Activated CD8-positive, alpha-beta T cell treated with anti-CD3 and anti-CD28 coated beads for 36 hours (primary cell): ENCODE results near the gene TBC1D17. TPM values are rescaled to one million over a fixed set of nuclear protein-coding genes. Genes with fewer than 3 reads are reported as not detected.

Experiments
- ATAC-seq: fragments of 200-7000 bp; cut with Tn5 transposase; one replicate; pipeline ENCODE4 v1.10.0; 2021; ENCODE audit warnings: mild to moderate bottlenecking, moderate library complexity
- CTCF ChIA-PET: fragments of 350-600 bp; sonication (Branson Sonifier 250); formaldehyde crosslinking; loops from one replicate; lab custom pipeline; 2021; ENCODE audit warnings: antibody characterized with exemption; lab: Charles Lee
- POLR2A ChIA-PET: fragments of 350-600 bp; sonication (Branson Sonifier 250); formaldehyde crosslinking; loops from one replicate; lab custom pipeline; 2021; ENCODE audit warnings: antibody characterized with exemption; lab: Charles Lee
- DNase-seq: peaks from one replicate; pipeline ENCODE4 v3.0.0-alpha.2; 2020
- H3K27ac Mint-ChIP-seq: one replicate; pipeline ENCODE4 v1.8.0; 2021; ENCODE audit warnings: mild to moderate bottlenecking, mixed read lengths
- H3K27me3 Mint-ChIP-seq: one replicate; pipeline ENCODE4 v1.8.0; 2021; ENCODE audit warnings: mixed read lengths
- H3K36me3 Mint-ChIP-seq: one replicate; pipeline ENCODE4 v1.8.0; 2021; ENCODE audit warnings: low read depth, mixed read lengths
- H3K4me1 Mint-ChIP-seq: one replicate; pipeline ENCODE4 v1.8.0; 2021; ENCODE audit warnings: low read depth, mixed read lengths
- H3K4me3 Mint-ChIP-seq: one replicate; pipeline ENCODE4 v1.8.0; 2021; ENCODE audit warnings: mild to moderate bottlenecking, moderate library complexity, mixed read lengths
- H3K9me3 Mint-ChIP-seq: one replicate; pipeline ENCODE4 v1.8.0; 2021; ENCODE audit warnings: mixed read lengths
- intact Hi-C: fragments of 100-400 bp; cut with micrococcal nuclease; formaldehyde crosslinking; loops from one replicate; pipeline ENCODE4 v1.10.0; 2022
- total RNA-seq, 2 experiments: library from RNA; stranded (reverse); gene quantifications; one replicate each; pipeline ENCODE4 v1.2.3, GENCODE V29; 2021
- TF ChIP-seq, protein P1 (sequence below): fragments of 200-600 bp; IDR thresholded peaks from one replicate; pipeline ENCODE4 v1.8.0; 2022; ENCODE audit warnings: antibody characterized with exemption, mild to moderate bottlenecking

The TBC1D17 gene
- total RNA-seq, 2 experiments from 2014 or later, result 26.6 to 26.8 TPM

DNA sequence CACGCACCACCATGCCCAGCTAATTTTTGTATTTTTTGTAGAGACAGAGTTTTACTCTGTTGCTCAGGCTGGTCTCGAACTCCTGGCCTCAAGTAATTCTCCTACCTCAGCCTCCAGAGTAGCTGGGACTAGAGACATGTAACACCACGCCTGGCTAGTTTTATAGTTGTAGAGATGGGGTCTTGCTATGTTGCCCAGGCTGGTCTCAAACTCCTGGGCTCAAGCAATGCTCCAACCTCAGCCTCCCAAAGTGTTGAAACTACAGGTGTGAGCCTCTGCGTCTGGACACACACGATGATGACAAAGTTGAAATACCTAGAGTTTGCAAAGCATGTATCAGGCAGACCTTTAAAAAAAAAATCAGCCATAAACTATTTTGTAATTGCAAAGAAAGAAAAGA, 31.1 kb upstream of the TBC1D17 start:
- no peak for ATAC-seq
- Mint-ChIP-seq H3K36me3 (peaks cover 10% of the 10 kb centered on the region), H3K4me1 (peaks cover 23% of the 10 kb centered on the region), H3K4me3 (no peak overlapping the region), H3K27ac (no peak overlapping the region), H3K27me3 (no peaks in the 10 kb centered on the region), H3K9me3 (peaks cover 10% of the 10 kb centered on the region)
- ChIA-PET POLR2A (no interaction called here), CTCF (no interaction called here)
- DNase-seq, result no peak
- intact Hi-C loops, result no loop called here
- TF ChIP-seq, protein P1, sequence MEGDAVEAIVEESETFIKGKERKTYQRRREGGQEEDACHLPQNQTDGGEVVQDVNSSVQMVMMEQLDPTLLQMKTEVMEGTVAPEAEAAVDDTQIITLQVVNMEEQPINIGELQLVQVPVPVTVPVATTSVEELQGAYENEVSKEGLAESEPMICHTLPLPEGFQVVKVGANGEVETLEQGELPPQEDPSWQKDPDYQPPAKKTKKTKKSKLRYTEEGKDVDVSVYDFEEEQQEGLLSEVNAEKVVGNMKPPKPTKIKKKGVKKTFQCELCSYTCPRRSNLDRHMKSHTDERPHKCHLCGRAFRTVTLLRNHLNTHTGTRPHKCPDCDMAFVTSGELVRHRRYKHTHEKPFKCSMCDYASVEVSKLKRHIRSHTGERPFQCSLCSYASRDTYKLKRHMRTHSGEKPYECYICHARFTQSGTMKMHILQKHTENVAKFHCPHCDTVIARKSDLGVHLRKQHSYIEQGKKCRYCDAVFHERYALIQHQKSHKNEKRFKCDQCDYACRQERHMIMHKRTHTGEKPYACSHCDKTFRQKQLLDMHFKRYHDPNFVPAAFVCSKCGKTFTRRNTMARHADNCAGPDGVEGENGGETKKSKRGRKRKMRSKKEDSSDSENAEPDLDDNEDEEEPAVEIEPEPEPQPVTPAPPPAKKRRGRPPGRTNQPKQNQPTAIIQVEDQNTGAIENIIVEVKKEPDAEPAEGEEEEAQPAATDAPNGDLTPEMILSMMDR, result no peak

DNA sequence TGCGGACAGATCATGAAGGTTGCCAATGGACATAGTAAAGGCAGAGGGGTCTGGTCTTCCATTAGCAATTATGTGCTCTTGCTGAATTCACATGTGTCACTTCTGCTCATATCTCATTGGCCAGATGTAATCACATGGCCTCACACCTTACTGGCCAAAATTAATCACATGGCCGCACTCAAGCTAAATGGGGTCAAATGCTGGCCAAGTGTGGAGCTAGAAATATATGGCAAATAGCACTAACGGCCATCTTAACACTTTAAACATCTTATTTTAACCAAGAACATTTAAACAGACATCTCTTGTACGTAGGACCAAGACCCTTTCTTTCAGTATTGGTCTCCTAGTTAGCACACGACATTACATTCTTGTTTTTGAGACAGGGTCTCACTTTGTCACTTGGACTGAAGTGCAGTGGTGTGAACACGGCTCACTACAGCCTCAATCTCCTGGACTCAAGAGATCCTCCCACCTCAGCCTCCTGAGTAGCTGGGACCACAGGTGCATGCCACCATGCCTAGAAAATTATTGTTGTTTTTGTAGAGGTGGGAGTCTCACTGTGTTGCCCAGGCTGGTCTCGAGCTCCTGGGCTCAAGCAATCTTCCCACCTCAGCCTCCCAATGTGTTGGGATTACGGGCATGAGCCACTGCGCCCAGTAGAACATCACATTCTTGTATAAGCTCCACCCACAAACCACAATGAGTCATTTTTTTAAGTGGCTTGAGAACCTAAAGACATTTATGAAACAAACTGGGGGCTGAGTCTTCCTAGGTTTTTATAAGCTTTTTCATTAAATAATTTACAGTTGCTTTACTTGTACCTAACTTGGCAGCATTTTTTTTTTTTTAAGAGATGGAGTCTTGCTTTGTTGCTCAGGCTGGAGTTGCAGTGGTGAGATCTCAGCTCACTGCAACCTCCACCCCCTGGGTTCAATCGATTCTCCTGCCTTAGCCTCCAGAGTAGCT, 29.5 kb upstream of the TBC1D17 start:
- intact Hi-C loops, result no loop called here
- peaks cover 10% of the 10 kb centered on the region for H3K36me3 Mint-ChIP-seq
- POLR2A ChIA-PET, result interaction anchor here (0.6 to 1.7 kb wide), 9 partner anchors 10 to 337 kb away, joined by 3 to 4 read pairs (median 3); partner anchors contain the start of gene IL4I1
- H3K4me3 Mint-ChIP-seq, result no peak overlapping the region
- TF ChIP-seq, protein P1, result no peak
- H3K4me1 Mint-ChIP-seq, result peaks cover 34% of the 10 kb centered on the region
- ATAC-seq (no peak), DNase-seq (peak; percentile 34)
- no peaks in the 10 kb centered on the region for H3K27me3 Mint-ChIP-seq
- H3K27ac Mint-ChIP-seq, result peak overlapping the region; percentile 30
- CTCF ChIA-PET, result interaction anchor here (0.7 to 1.7 kb wide), 8 partner anchors 9 to 131 kb away, joined by 3 to 5 read pairs (median 4); no protein-coding TSS in a partner anchor
- peaks cover 10% of the 10 kb centered on the region for H3K9me3 Mint-ChIP-seq

DNA sequence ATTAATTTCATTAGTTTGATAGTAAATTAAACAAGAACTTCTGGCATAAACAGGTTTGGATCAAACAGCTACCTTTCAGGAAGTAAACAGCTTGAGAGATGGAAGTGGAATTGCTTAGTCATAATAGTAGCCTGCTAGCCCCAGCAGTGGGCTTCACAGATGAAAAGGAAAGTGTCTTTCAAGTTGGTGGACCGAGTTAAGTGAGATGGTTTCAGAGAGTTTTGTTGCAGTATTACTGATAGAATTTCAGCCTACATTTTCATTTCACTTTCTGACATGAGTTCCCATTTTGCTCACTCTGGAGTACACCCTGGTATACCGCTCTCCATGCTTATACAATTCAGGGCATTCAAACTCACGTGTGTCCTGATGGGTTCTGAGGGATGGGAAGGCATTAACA, 28.6 kb upstream of the TBC1D17 start:
- intact Hi-C loops, result no loop called here
- POLR2A ChIA-PET, result interaction anchor here (0.7 to 1.7 kb wide), 4 partner anchors 42 to 168 kb away, joined by 3 to 4 read pairs (median 3); partner anchors contain the start of gene IL4I1
- TF ChIP-seq, protein P1, result no peak
- Mint-ChIP-seq H3K9me3 (peaks cover 10% of the 10 kb centered on the region), H3K27me3 (no peaks in the 10 kb centered on the region), H3K4me1 (peaks cover 40% of the 10 kb centered on the region), H3K4me3 (peak overlapping the region; percentile 46), H3K27ac (peak overlapping the region; percentile 30), H3K36me3 (peaks cover 10% of the 10 kb centered on the region)
- DNase-seq, result no peak
- no peak for ATAC-seq
- CTCF ChIA-PET, result interaction anchor here (0.8 to 1.4 kb wide), 5 partner anchors 10 to 20 kb away, joined by 3 to 5 read pairs (median 4); no protein-coding TSS in a partner anchor

DNA sequence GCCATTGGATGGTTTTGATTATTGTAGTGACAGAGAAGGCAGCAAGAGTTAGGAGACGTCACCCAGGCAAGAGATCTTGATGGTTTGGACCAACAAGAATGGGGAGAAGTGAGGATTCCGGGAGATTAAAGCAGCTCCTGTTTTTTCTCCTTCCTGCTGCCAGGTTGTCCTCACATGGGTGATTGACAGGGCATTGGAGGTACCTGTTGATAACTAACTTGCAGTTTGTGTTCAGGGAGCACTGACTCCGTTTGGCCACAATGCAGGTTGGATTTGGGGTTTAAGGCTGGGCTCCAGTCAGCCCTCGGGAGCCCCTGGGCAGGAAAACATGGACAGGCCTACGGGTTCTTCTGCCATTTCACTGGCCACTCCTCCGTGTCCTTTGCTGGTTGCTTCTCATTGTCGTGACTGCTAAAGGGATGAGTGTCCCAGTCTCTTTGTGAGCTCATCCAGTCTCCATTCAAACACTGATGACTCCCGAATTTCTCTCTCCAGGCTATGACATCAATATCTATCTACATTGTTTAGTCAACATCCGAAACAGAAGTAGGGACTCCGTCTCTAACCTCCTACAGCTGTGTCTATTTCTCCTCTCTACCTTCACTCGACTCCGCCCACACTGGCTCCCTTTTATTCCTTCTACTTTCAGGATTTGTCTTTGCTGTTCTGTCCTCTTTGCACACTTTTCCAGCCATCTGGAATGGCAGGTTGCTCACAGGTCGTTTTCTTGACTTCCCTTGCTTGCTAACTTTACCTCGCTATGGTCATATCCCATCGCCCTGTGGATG, 27.9 kb upstream of the TBC1D17 start:
- intact Hi-C loops, result no loop called here

More for the DNA sequence above, 27.9 kb upstream of the TBC1D17 start:
- Mint-ChIP-seq H3K36me3 (peaks cover 10% of the 10 kb centered on the region), H3K27ac (peak overlapping the region; percentile 97), H3K27me3 (no peaks in the 10 kb centered on the region), H3K9me3 (peaks cover 10% of the 10 kb centered on the region), H3K4me3 (peak overlapping the region; percentile 88), H3K4me1 (peaks cover 40% of the 10 kb centered on the region)
- DNase-seq (no peak), ATAC-seq (no peak)
- CTCF ChIA-PET, result interaction anchor here (1.2 to 1.5 kb wide), 3 partner anchors 20 to 133 kb away, joined by 3 to 4 read pairs (median 3); no protein-coding TSS in a partner anchor
- TF ChIP-seq, protein P1, result no peak
- POLR2A ChIA-PET, result interaction anchor here (0.8 to 1.7 kb wide), 9 partner anchors 9 to 362 kb away, joined by 3 to 6 read pairs (median 3); partner anchors contain the start of genes AKT1S1, FUZ, IL4I1 and TBC1D17
